Naive thymus-derived CD4-positive, alpha-beta T cell (primary cell): Measurements from ENCODE around the gene TATDN3. TPM values are rescaled to one million over a fixed set of nuclear protein-coding genes. Genes with fewer than 3 reads are reported as not detected.
A peak's percentile ranks its signal among the peaks of the same experiment; 100 is the strongest.

Experiments used
- ATAC-seq: fragments of 150-1000 bp; cut with Tn5 transposase; 2 replicates; pipeline ENCODE4 v1.10.0; 2021; ENCODE audit warnings: mild to moderate bottlenecking, moderate library complexity
- CTCF ChIA-PET: fragments of 350-600 bp; sonication (Branson Sonifier 250); formaldehyde crosslinking; loops from one replicate; lab custom pipeline; 2021; ENCODE audit warnings: antibody characterized with exemption; lab: Charles Lee
- POLR2A ChIA-PET: fragments of 350-600 bp; sonication (Branson Sonifier 250); formaldehyde crosslinking; loops from one replicate; lab custom pipeline; 2021; ENCODE audit warnings: antibody characterized with exemption, inconsistent platforms; lab: Charles Lee
- DNase-seq, 9 donors: peaks; one replicate each; pipeline versions ENCODE4 v3.0.0 to v3.0.0-alpha.2; 2020 to 2022; ENCODE audit warnings: mixed read lengths in 1 of 9
- H3K27ac ChIP-seq: one replicate; pipeline ENCODE4 v1.7.0; 2013; ENCODE audit warnings: mild to moderate bottlenecking, low read depth, low read length, moderate library complexity
- H3K27me3 ChIP-seq, 2 donors: one replicate each; pipeline ENCODE4 v1.7.0; 2013; ENCODE audit warnings: low read length in 2 of 2, mild to moderate bottlenecking in 2 of 2, moderate library complexity in 2 of 2; ENCODE audit not compliant: control insufficient read depth in 2 of 2, insufficient read depth in 2 of 2
- H3K36me3 ChIP-seq, 3 experiments: 1 replicate in 2 of 3; 2 replicates in 1 of 3; pipeline ENCODE4 v1.7.0; 2013; ENCODE audit warnings: low read length in 3 of 3, mild to moderate bottlenecking in 3 of 3, moderate library complexity in 1 of 3; ENCODE audit not compliant: insufficient read depth in 3 of 3, control insufficient read depth in 2 of 3
- H3K4me1 ChIP-seq, 2 donors: one replicate each; pipeline ENCODE4 v1.7.0; 2013; ENCODE audit warnings: low read length in 2 of 2, mild to moderate bottlenecking in 2 of 2, moderate library complexity in 1 of 2; ENCODE audit not compliant: control insufficient read depth in 2 of 2, insufficient read depth in 2 of 2
- H3K4me3 ChIP-seq: 2 replicates; pipeline ENCODE4 v1.7.0; 2013; ENCODE audit warnings: mild to moderate bottlenecking, low read length
- H3K9me3 ChIP-seq, 3 experiments: 1 replicate in 2 of 3; 2 replicates in 1 of 3; pipeline ENCODE4 v1.7.0; 2013; ENCODE audit warnings: low read length in 3 of 3; ENCODE audit not compliant: control insufficient read depth in 2 of 3
- H3K27ac Mint-ChIP-seq, 9 donors: one replicate each; pipeline ENCODE4 v1.8.0; 2020 to 2022; ENCODE audit warnings: mixed read lengths in 9 of 9, mild to moderate bottlenecking in 8 of 9, moderate library complexity in 5 of 9, inconsistent platforms in 2 of 9
- H3K27me3 Mint-ChIP-seq, 5 donors: one replicate each; pipeline ENCODE4 v1.8.0; 2021 to 2022; ENCODE audit warnings: mixed read lengths in 5 of 5, mild to moderate bottlenecking in 1 of 5
- H3K36me3 Mint-ChIP-seq, 5 donors: one replicate each; pipeline ENCODE4 v1.8.0; 2020 to 2022; ENCODE audit warnings: mixed read lengths in 5 of 5, mild to moderate bottlenecking in 3 of 5, inconsistent platforms in 1 of 5
- H3K4me1 Mint-ChIP-seq, 7 donors: one replicate each; pipeline ENCODE4 v1.8.0; 2020 to 2022; ENCODE audit warnings: mixed read lengths in 7 of 7, mild to moderate bottlenecking in 3 of 7, inconsistent platforms in 1 of 7
- H3K4me3 Mint-ChIP-seq, 10 donors: one replicate each; pipeline ENCODE4 v1.8.0; 2020 to 2022; ENCODE audit warnings: mild to moderate bottlenecking in 10 of 10, mixed read lengths in 10 of 10, moderate library complexity in 6 of 10, inconsistent platforms in 2 of 10
- H3K9me3 Mint-ChIP-seq, 11 donors: one replicate each; pipeline ENCODE4 v1.8.0; 2020 to 2022; ENCODE audit warnings: mixed read lengths in 11 of 11, mild to moderate bottlenecking in 4 of 11, inconsistent platforms in 1 of 11, moderate library complexity in 1 of 11
- intact Hi-C, 2 donors: fragments of 100-400 bp; cut with micrococcal nuclease; formaldehyde crosslinking; loops; one replicate each; pipeline ENCODE4 v1.15.1; 2023
- polyA plus RNA-seq, 2 donors: library from polyadenylated mRNA; unstranded; fragments of 300-500 nt; fragmentation: Illumina TruSeq; gene quantifications; one replicate each; pipeline ENCODE4 v1.2.3, GENCODE V29; 2021
- total RNA-seq, 6 experiments: library from RNA in 5 of 6; stranded (reverse) in 5 of 6; gene quantifications; 1 replicate in 5 of 6; 2 replicates in 1 of 6; pipeline ENCODE4 v1.2.3 and lab custom pipeline; 2021 to 2026

The TATDN3 gene
- total and polyA plus RNA-seq, 7 experiments from 2014 or later, result 10.0 to 19.2 (median 15.3) TPM

DNA sequence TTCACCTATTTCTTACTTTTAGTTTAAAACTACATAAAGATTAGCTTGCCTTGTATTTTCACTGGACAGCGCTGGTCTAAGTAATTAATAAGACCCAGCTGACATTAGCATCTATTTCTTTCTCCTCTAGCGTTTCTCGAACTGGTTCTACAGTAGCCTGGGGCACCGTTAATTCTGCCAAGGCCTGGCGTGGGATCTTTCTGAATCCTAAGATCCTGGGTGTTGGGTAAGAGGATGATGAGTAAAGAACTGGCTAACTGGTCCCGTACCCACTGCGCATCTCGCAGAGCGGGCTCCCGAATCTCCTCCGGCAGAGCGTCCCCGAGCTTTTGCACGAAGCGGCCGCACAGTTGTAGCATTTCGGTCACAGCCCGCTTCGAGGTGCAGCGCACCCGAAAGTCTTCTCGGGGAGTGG is 426 bp upstream of the TATDN3 start:
- Histone ChIP-seq H3K36me3 (peaks cover 0 to 19% (median 0%) of the 10 kb centered on the region in 3 experiments), H3K27me3 (no peaks in the 10 kb centered on the region), H3K9me3 (no peaks in the 10 kb centered on the region), H3K4me1 (peaks cover 17 to 19% of the 10 kb centered on the region in 2 donors), H3K4me3 (peak overlapping the region; percentile 100), H3K27ac (peak overlapping the region; percentile 83)
- POLR2A ChIA-PET, result interaction anchor here (0.6 to 1.8 kb wide), 17 partner anchors 9 to 316 kb away, joined by 3 to 8 read pairs (median 4); no protein-coding TSS in a partner anchor
- H3K9me3 Mint-ChIP-seq, result peaks cover 0 to 7% (median 0%) of the 10 kb centered on the region in 11 donors
- H3K36me3 Mint-ChIP-seq, result peaks cover 0 to 15% (median 7%) of the 10 kb centered on the region in 5 donors
- H3K4me3 Mint-ChIP-seq, result peak overlapping the region; percentile 86 to 98 (median 95)
- H3K27me3 Mint-ChIP-seq, result no peaks in the 10 kb centered on the region
- intact Hi-C loops, result loop anchor here (1.0 to 5.0 kb wide), 12 partner anchors 40 to 1214 kb away; partner anchors contain the start of genes ANGEL2 (in 2 of the 2), DTL (in 2 of the 2), FLVCR1 (in 2 of the 2) and INTS7 (in 2 of the 2)
- H3K4me1 Mint-ChIP-seq, result peaks cover 27 to 58% (median 43%) of the 10 kb centered on the region in 7 donors
- H3K27ac Mint-ChIP-seq, result peak overlapping the region; percentile 87 to 99 (median 96)
- peak; percentile 63 for ATAC-seq
- no peak for DNase-seq
- CTCF ChIA-PET, result interaction anchor here (0.9 kb wide), 1 partner anchor 49 kb away, joined by 3 read pairs; no protein-coding TSS in a partner anchor

DNA sequence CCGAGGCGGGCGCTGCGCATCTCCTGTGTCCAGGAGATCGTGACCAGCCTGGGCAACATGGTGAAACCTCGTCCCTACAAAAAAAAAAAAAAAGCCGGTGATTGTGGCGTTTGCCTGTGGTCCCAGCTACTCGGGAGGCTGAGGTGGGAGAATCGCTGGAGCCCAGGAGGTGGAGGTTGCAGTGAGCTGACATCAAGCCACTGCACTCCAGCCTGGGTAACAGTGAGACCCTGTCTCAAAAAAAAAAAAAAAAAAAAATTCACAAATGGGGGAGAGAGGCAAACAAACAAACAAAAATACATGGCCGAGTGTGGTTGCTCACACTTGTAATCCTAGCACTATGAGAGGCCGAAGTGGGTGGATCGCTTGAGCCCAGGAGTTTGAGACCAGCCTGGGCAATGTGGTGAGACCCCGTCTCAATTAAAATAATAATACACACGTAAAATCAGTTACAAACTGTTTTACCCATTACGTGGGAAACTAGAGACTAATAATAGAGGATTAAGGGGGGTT is 758 bp downstream of the TATDN3 start:
- intact Hi-C loops, result loop anchor here (2.0 to 5.0 kb wide), 4 partner anchors 235 to 1215 kb away; partner anchors contain the start of genes DTL (in 1 of the 2), INTS7 (in 1 of the 2) and SLC30A1 (in 1 of the 2)
- Mint-ChIP-seq H3K36me3 (peaks cover 0 to 15% (median 10%) of the 10 kb centered on the region in 5 donors), H3K4me3 (peak overlapping the region; percentile 86 to 98 (median 95)), H3K9me3 (peaks cover 0 to 7% (median 0%) of the 10 kb centered on the region in 11 donors), H3K27me3 (no peaks in the 10 kb centered on the region), H3K27ac (peak overlapping the region; percentile 87 to 99 (median 96)), H3K4me1 (peaks cover 25 to 58% (median 42%) of the 10 kb centered on the region in 7 donors)
- H3K36me3 ChIP-seq, result peaks cover 0 to 17% (median 0%) of the 10 kb centered on the region in 3 experiments
- peak overlapping the region; percentile 100 for H3K4me3 ChIP-seq
- peaks cover 17 to 19% of the 10 kb centered on the region in 2 donors for H3K4me1 ChIP-seq
- H3K27me3 ChIP-seq, result no peaks in the 10 kb centered on the region
- no peaks in the 10 kb centered on the region for H3K9me3 ChIP-seq
- ChIA-PET POLR2A (interaction anchor here (0.7 to 1.6 kb wide), 7 partner anchors 11 to 507 kb away, joined by 3 to 6 read pairs (median 5); no protein-coding TSS in a partner anchor), CTCF (interaction anchor here (1.2 to 1.5 kb wide), 2 partner anchors 128 to 203 kb away, joined by 3 read pairs; no protein-coding TSS in a partner anchor)
- ATAC-seq, result no peak
- H3K27ac ChIP-seq, result peak overlapping the region; percentile 83
- no peak for DNase-seq

DNA sequence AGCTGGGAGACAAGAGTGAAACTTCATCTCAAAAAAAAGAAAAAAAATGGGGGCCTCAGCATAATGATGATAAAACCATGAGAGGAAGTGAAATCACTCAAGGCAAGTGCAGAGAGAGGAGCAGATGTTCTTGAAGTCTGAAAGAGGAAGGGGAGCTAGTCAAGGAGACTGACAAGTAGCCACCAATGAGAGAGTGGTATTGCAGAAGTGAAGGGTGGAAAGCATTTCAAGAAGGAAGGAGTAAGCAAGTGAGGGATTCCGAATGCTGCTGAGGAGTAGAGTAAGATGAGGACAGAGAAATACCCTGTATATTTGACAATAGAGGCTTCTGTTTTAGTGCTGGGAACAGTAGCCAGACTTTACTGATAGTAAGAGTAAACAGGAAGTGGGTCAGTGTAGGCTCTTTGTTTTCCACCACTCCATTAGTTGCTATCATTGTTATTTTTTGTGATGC is 2.9 kb downstream of the TATDN3 start:
- Histone ChIP-seq H3K4me1 (peaks cover 12 to 19% of the 10 kb centered on the region in 2 donors), H3K36me3 (peaks cover 0 to 23% (median 0%) of the 10 kb centered on the region in 3 experiments), H3K9me3 (no peaks in the 10 kb centered on the region), H3K27me3 (no peaks in the 10 kb centered on the region), H3K4me3 (no peak overlapping the region), H3K27ac (no peak overlapping the region)
- peaks cover 0 to 7% (median 0%) of the 10 kb centered on the region in 11 donors for H3K9me3 Mint-ChIP-seq
- peak overlapping the region in 6 of 9 donors; percentile 14 to 91 (median 35) for H3K27ac Mint-ChIP-seq
- no peaks in the 10 kb centered on the region for H3K27me3 Mint-ChIP-seq
- ChIA-PET CTCF (interaction anchor here (0.7 kb wide), 1 partner anchor 96 kb away, joined by 3 read pairs; no protein-coding TSS in a partner anchor), POLR2A (no interaction called here)
- intact Hi-C loops, result loop anchor here in 1 of 2 donors (5.0 kb wide), 3 partner anchors 237 to 1217 kb away; partner anchors contain the start of genes DTL, INTS7 and SLC30A1
- peaks cover 0 to 24% (median 19%) of the 10 kb centered on the region in 5 donors for H3K36me3 Mint-ChIP-seq
- H3K4me1 Mint-ChIP-seq, result peaks cover 25 to 47% (median 34%) of the 10 kb centered on the region in 7 donors
- peak in 1 of 9 donors; percentile 8 for DNase-seq
- H3K4me3 Mint-ChIP-seq, result peak overlapping the region in 6 of 10 donors; percentile 0 to 73 (median 15)
- ATAC-seq, result peak; percentile 36

DNA sequence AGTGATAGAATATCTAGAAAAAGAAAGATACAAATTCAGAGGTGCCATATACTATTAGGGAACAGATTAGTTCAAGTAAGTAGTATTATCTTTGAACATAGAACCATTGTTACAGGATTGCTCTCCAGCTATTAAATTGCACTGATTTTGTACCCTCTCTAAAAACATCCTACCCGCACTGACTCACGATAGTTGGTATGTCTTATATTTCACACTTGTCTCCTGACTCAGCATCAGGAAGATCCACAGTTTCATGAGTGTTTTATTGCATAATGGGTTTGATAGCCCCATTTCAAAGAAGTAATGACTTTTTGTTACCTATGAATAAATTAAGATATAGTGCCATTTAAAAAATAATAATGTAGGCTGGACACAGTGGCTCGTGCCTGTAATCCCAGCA is 6.0 kb downstream of the TATDN3 start:
- DNase-seq (no peak), ATAC-seq (no peak)
- Mint-ChIP-seq H3K4me3 (no peak overlapping the region), H3K4me1 (peaks cover 15 to 21% (median 17%) of the 10 kb centered on the region in 7 donors), H3K9me3 (peaks cover 0 to 6% (median 0%) of the 10 kb centered on the region in 11 donors), H3K27ac (no peak overlapping the region), H3K27me3 (no peaks in the 10 kb centered on the region), H3K36me3 (peaks cover 0 to 45% (median 24%) of the 10 kb centered on the region in 5 donors)
- H3K4me1 ChIP-seq, result peaks cover 2 to 10% of the 10 kb centered on the region in 2 donors
- POLR2A ChIA-PET, result interaction anchor here (0.6 kb wide), 1 partner anchor 11 kb away, joined by 3 read pairs; no protein-coding TSS in a partner anchor
- H3K9me3 ChIP-seq, result no peaks in the 10 kb centered on the region
- peaks cover 2 to 19% (median 7%) of the 10 kb centered on the region in 3 experiments for H3K36me3 ChIP-seq
- no peak overlapping the region for H3K27ac ChIP-seq
- CTCF ChIA-PET, result no interaction called here
- H3K4me3 ChIP-seq, result no peak overlapping the region
- no peaks in the 10 kb centered on the region for H3K27me3 ChIP-seq
- intact Hi-C loops, result no loop called here

DNA sequence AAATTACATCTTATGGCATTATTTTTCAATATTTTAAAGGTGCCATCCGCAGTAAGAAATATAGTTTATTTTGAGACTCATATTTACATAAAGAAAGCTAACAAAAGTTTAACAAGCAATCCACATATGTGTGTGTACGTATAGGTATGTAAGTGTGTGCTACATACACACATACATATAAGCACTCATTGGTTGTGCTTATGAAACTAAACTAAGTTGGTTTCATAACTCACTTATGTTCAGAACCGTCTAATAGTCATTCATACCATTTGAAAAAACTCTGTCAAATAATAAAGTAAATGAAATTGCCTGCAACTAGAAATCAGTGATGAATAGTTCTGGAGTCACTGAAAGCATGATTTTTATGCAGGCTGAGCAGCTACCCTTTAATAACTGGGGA is 14.1 kb downstream of the TATDN3 start:
- Mint-ChIP-seq H3K9me3 (no peaks in the 10 kb centered on the region), H3K4me1 (no peaks in the 10 kb centered on the region), H3K27me3 (no peaks in the 10 kb centered on the region), H3K36me3 (peaks cover 6 to 38% (median 13%) of the 10 kb centered on the region in 5 donors), H3K4me3 (no peak overlapping the region), H3K27ac (no peak overlapping the region)
- no peak for ATAC-seq
- no peak overlapping the region for H3K27ac ChIP-seq
- no peak overlapping the region for H3K4me3 ChIP-seq
- intact Hi-C loops, result no loop called here
- DNase-seq, result no peak
- H3K4me1 ChIP-seq, result no peaks in the 10 kb centered on the region
- CTCF ChIA-PET, result no interaction called here
- POLR2A ChIA-PET, result no interaction called here
- H3K9me3 ChIP-seq, result no peaks in the 10 kb centered on the region
- no peaks in the 10 kb centered on the region for H3K27me3 ChIP-seq
- peaks cover 3 to 17% (median 7%) of the 10 kb centered on the region in 3 experiments for H3K36me3 ChIP-seq

DNA sequence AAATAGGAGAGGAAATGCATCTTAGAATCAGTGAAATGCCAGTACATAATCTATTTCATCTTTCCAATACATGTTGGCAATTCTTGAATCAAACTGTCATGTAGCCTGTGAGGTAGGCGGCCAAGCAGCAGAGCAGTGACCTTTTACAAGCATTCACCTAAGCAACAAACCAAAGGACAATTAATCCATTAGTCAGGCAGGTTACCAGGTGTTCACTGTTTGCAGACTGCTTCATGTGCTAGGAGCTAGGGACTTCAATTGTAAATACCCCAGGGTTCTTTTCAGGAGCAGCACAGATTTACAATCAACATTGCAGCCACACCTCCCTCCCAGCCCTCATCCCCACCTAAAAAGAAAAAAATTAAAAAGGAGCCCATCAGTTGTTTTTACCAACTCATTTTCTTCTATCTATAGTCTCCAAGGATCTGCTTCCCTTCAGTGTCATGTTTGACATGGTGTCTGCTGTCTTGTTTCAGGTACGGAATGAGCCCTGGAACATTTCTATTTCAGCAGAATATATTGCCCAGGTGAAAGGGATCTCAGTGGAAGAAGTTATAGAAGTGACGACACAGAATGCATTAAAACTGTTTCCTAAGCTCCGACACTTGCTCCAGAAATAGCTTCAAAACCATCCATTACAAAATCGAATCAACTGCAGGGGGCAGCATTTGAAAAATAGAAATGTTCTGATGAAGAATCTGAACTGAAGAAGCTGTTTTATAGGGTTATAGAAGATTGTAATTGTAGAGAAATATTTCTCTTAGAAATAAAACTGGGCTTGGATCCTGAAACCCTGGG is 23.0 kb downstream of the TATDN3 start:
- peaks cover 0 to 3% (median 3%) of the 10 kb centered on the region in 5 donors for H3K36me3 Mint-ChIP-seq
- ChIA-PET CTCF (no interaction called here), POLR2A (no interaction called here)
- intact Hi-C loops, result loop anchor here (1.0 to 2.0 kb wide), 2 partner anchors 180 to 181 kb away; no protein-coding TSS in a partner anchor
- Histone ChIP-seq H3K4me3 (no peak overlapping the region), H3K27me3 (no peaks in the 10 kb centered on the region), H3K36me3 (no peaks in the 10 kb centered on the region), H3K9me3 (no peaks in the 10 kb centered on the region), H3K27ac (no peak overlapping the region), H3K4me1 (no peaks in the 10 kb centered on the region)
- H3K27me3 Mint-ChIP-seq, result no peaks in the 10 kb centered on the region
- DNase-seq, result peak in 2 of 9 donors; percentile 1 to 4
- no peak overlapping the region for H3K27ac Mint-ChIP-seq
- peaks cover 0 to 4% (median 3%) of the 10 kb centered on the region in 7 donors for H3K4me1 Mint-ChIP-seq
- ATAC-seq, result no peak
- H3K4me3 Mint-ChIP-seq, result no peak overlapping the region
- no peaks in the 10 kb centered on the region for H3K9me3 Mint-ChIP-seq
